Tibial artery (tissue), 4 donors: ENCODE measurements around the gene ICE1.
"Not testable (repeated sequence)": the region's sequence is repeated elsewhere in the genome, so short reads cannot be mapped to it uniquely, and the experiment has no call there.

Experiments
- DNase-seq, 2 donors: peaks; one replicate each; pipeline ENCODE4 v3.0.0-alpha.2; 2019
- H3K27ac ChIP-seq, 2 donors: fragments of 200-600 bp; sonication (generic) in 1 of 2; 1 replicate in 1 of 2; 2 replicates in 1 of 2; pipeline ENCODE4 v1.5.1; 2018 to 2019; ENCODE audit warnings: mild to moderate bottlenecking in 1 of 2
- H3K27me3 ChIP-seq, 2 donors: fragments of 200-600 bp; sonication (generic) in 1 of 2; one replicate each; pipeline versions ENCODE4 v1.5.1 to v1.6.0; 2016 to 2019
- H3K36me3 ChIP-seq, 3 donors: fragments of 200-600 bp; sonication (generic) in 2 of 3; one replicate each; pipeline ENCODE4 v1.5.1; 2016 to 2019; ENCODE audit warnings: mild to moderate bottlenecking in 2 of 3
- H3K4me1 ChIP-seq, 4 donors: fragments of 200-600 bp; sonication (generic) in 2 of 4; 1 replicate in 3 of 4; 2 replicates in 1 of 4; pipeline ENCODE4 v1.5.1; 2016 to 2019
- H3K4me3 ChIP-seq, 2 donors: fragments of 200-600 bp; sonication (generic) in 1 of 2; 1 replicate in 1 of 2; 2 replicates in 1 of 2; pipeline ENCODE4 v1.5.1; 2018 to 2019; ENCODE audit warnings: mild to moderate bottlenecking in 2 of 2
- H3K9me3 ChIP-seq, 3 donors: fragments of 200-600 bp; sonication (generic) in 1 of 3; one replicate each; pipeline ENCODE4 v1.5.1; 2016 to 2019
- intact Hi-C: fragments of 100-400 bp; cut with DNase I; formaldehyde crosslinking; loops from one replicate; pipeline ENCODE4 v1.15.0; 2023; ENCODE audit warnings: low total_unique reads
- TF ChIP-seq, protein P1 (sequence below), 2 experiments: fragments of 200-600 bp in 1 of 2; fragments of 450-650 bp in 1 of 2; IDR thresholded peaks; one replicate each; pipeline ENCODE4 v1.5.1; 2017 to 2019; ENCODE audit warnings: antibody characterized with exemption in 2 of 2, mild to moderate bottlenecking in 1 of 2, moderate library complexity in 1 of 2

The ICE1 gene

DNA sequence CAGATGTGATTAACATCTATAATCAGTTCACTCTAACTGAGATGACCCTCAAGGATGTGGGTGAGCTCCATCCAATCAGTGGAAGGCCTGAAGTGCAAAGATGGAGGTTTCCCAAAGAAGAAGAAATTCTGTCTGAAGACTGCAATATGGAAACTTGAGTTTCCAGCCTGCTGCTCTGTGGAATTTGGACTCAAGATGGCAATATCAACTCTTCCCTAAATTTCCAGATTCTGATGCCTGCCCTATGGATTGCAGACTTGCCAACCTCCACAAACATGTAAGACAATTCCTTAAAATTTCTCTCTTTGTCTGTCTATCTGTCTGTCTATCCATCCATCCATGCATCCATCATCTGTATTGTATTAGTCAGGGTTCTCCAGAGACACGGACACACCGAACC is 85.9 kb downstream of the ICE1 start:
- Histone ChIP-seq H3K4me1 (no peaks in the 10 kb centered on the region), H3K4me3 (no peak overlapping the region), H3K27ac (no peak overlapping the region), H3K9me3 (peaks cover 0 to 6% (median 0%) of the 10 kb centered on the region in 3 donors), H3K27me3 (no peaks in the 10 kb centered on the region), H3K36me3 (no peaks in the 10 kb centered on the region)
- TF ChIP-seq, protein P1, sequence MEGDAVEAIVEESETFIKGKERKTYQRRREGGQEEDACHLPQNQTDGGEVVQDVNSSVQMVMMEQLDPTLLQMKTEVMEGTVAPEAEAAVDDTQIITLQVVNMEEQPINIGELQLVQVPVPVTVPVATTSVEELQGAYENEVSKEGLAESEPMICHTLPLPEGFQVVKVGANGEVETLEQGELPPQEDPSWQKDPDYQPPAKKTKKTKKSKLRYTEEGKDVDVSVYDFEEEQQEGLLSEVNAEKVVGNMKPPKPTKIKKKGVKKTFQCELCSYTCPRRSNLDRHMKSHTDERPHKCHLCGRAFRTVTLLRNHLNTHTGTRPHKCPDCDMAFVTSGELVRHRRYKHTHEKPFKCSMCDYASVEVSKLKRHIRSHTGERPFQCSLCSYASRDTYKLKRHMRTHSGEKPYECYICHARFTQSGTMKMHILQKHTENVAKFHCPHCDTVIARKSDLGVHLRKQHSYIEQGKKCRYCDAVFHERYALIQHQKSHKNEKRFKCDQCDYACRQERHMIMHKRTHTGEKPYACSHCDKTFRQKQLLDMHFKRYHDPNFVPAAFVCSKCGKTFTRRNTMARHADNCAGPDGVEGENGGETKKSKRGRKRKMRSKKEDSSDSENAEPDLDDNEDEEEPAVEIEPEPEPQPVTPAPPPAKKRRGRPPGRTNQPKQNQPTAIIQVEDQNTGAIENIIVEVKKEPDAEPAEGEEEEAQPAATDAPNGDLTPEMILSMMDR (IDR thresholded peaks at IDR 0.05): no peak
- intact Hi-C loops: no loop called here
- no peak for DNase-seq

DNA sequence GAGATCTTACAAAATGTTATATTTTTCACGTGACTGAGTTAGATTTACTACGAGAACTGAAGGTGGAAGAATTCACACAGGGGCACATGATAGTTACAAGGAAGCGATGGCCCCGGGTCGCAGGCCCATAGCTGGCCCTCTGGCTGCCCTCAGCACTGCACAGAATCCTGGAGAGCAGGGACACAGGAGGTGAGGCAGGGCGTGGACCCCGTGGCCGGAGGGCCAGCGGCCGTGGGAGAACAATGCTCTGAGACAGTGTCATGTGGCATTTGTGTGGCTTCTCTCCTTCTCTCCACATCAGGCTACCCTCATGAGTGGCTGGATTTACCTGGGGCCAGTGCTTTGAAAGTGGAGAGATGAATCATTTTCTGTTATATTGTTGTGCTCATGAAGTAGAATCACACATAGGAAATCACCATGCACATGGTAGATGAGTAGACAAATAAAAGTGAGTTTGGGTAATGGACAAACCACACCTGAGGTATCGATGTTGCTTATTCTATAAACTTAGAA is 89.5 kb downstream of the ICE1 start:
- TF ChIP-seq, protein P1 (IDR thresholded peaks at IDR 0.05): no peak
- no peak for DNase-seq
- H3K36me3 ChIP-seq: no peaks in the 10 kb centered on the region

DNA sequence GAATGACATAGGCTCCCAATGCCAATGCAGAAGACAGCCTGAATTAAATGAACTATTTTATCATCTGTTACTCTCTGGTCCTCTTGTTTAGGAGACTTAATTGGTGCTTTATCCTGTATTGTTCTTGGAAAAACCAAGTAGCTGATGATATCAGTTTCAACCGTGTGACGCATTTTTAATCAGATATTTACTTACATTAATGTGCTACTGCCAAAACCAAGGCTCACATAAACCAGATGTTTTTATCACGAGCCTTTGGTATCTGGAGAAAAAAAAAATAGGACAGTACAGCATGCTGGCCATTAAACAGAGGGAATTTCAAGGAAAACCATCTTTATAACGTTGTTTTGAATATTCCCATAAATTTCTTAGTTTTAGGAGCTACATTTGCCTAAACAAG is 90.1 kb downstream of the ICE1 start:
- no peak overlapping the region for H3K4me3 ChIP-seq
- H3K9me3 ChIP-seq: no peaks in the 10 kb centered on the region
- intact Hi-C loops: no loop called here
- H3K4me1 ChIP-seq: no peaks in the 10 kb centered on the region
- H3K27ac ChIP-seq: no peak overlapping the region
- TF ChIP-seq, protein P1 (IDR thresholded peaks at IDR 0.05): no peak
- no peaks in the 10 kb centered on the region for H3K36me3 ChIP-seq
- DNase-seq: no peak
- no peaks in the 10 kb centered on the region for H3K27me3 ChIP-seq

More for the DNA sequence above, 89.5 kb downstream of the ICE1 start:
- intact Hi-C loops: no loop called here
- Histone ChIP-seq H3K4me1 (no peaks in the 10 kb centered on the region), H3K27me3 (no peaks in the 10 kb centered on the region), H3K27ac (no peak overlapping the region), H3K4me3 (no peak overlapping the region), H3K9me3 (no peaks in the 10 kb centered on the region)

DNA sequence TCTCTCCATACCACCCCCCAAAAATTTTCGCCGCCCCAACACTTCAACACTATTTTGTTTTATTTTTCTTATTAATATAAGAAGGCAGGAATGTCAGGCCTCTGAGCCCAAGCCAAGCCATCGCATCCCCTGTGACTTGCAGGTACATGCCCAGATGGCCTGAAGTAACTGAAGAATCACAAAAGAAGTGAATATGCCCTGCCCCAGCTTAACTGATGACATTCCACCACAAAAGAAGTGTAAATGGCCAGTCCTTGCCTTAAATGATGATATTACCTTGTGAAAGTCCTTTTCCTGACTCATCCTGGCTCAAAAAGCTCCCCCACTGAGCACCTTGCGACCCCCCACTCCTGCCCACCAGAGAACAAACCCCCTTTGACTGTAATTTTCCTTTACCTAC is 98.1 kb downstream of the ICE1 start:
- H3K27me3 ChIP-seq, H3K27ac ChIP-seq, H3K4me1 ChIP-seq, intact Hi-C loops, H3K4me3 ChIP-seq, DNase-seq, H3K36me3 ChIP-seq, H3K9me3 ChIP-seq: not testable (repeated sequence)

DNA sequence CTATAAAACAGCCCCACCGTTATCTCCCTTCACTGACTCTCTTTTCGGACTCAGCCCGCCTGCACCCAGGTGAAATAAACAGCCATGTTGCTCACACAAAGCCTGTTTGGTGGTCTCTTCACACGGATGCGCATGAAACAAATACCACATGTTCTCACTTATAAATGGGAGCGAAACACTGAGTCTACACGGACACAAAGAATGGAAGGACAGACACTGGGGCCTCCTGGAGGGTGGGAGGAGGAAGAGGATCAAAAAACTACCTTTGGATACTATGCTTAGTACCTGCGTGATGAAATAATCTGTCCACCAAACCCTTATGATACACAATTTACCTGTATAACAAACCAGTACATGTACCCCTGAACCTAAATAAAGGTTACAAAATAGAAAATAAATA is 98.6 kb downstream of the ICE1 start:
- no peaks in the 10 kb centered on the region for H3K27me3 ChIP-seq
- no peak for DNase-seq
- intact Hi-C loops: no loop called here
- H3K36me3 ChIP-seq: no peaks in the 10 kb centered on the region
- no peak overlapping the region for H3K4me3 ChIP-seq
- H3K27ac ChIP-seq: no peak overlapping the region
- no peaks in the 10 kb centered on the region for H3K9me3 ChIP-seq
- H3K4me1 ChIP-seq: no peaks in the 10 kb centered on the region
- TF ChIP-seq, protein P1 (IDR thresholded peaks at IDR 0.05): no peak

DNA sequence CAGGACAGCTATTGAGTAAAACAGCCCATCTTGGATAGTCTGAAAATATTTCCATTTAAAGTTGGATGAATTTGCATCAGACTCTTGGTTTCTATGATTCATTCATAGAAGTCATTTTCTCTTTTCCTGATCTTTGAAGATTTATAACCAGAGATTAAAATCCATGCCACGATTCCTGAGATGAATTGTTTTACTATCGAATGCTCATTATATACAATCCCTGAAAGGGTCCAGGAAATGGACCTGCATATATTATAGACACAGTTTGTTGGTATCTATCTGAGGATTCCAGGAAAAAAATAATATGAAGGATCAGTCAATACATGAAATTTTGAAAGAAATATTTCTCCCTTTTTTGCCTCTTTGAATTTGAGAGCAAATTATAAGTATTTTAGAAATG is 99.0 kb downstream of the ICE1 start:
- no peak overlapping the region for H3K4me3 ChIP-seq
- TF ChIP-seq, protein P1 (IDR thresholded peaks at IDR 0.05): no peak
- intact Hi-C loops: no loop called here
- H3K36me3 ChIP-seq: no peaks in the 10 kb centered on the region
- H3K27ac ChIP-seq: no peak overlapping the region
- no peak for DNase-seq
- H3K9me3 ChIP-seq: no peaks in the 10 kb centered on the region
- no peaks in the 10 kb centered on the region for H3K4me1 ChIP-seq
- H3K27me3 ChIP-seq: no peaks in the 10 kb centered on the region
